GM12878 (cell line): Measurements from ENCODE around the gene NAT8L. TPM values are rescaled to one million over a fixed set of nuclear protein-coding genes. Genes with fewer than 3 reads are reported as not detected.

Experiments used
- ATAC-seq: fragments of 200-7000 bp; cut with Tn5 transposase; 3 replicates; pipeline ENCODE4 v1.9.1; 2020; ENCODE audit warnings: mild to moderate bottlenecking, moderate library complexity
- BruUV-seq: library from RNA; stranded (reverse); fragments of 400-500 nt; replicated peaks from 2 replicates; lab custom pipeline; 2021; lab: Mats Ljungman, UMichigan
- CTCF ChIA-PET: fragments of 300-600 bp; sonication (Branson Sonifier 250); formaldehyde crosslinking; extraction: SDS; loops from one replicate; lab custom pipeline; 2021; ENCODE audit warnings: inconsistent platforms; lab: Yijun Ruan, JAX
- POLR2A ChIA-PET: fragments of 350-600 bp; formaldehyde crosslinking; extraction: SDS; loops from one replicate; lab custom pipeline; 2021; ENCODE audit warnings: inconsistent platforms; lab: Charles Lee
- RAD21 ChIA-PET: fragments of 300-600 bp; sonication (Branson Sonifier 250); formaldehyde crosslinking; loops from one replicate; lab custom pipeline; 2023; ENCODE audit warnings: antibody characterized with exemption; ENCODE audit not compliant: unreplicated experiment; lab: Charles Lee
- SMC1A ChIA-PET: fragments of 300-600 bp; sonication (Branson Sonifier 250); formaldehyde crosslinking; loops from one replicate; lab custom pipeline; 2023; ENCODE audit not compliant: unreplicated experiment, uncharacterized antibody; lab: Charles Lee
- DNase-seq: peaks from one replicate; pipeline ENCODE4 v3.0.0-alpha.2; 2011; ENCODE audit warnings: low read depth, low spot score
- FAIRE-seq: peaks from 3 replicates; lab custom pipeline; 2011; peaks lifted over from hg19 to GRCh38; lab: Jason Lieb, UNC
- H2AFZ ChIP-seq: 2 replicates; pipeline ENCODE4 v1.6.0; 2011; ENCODE audit warnings: low read depth, low read length, control low read depth; ENCODE audit not compliant: control insufficient read depth
- H3K27ac ChIP-seq: 2 replicates; pipeline ENCODE4 v1.5.1; 2011; ENCODE audit warnings: control low read depth; ENCODE audit not compliant: control insufficient read depth, insufficient read depth
- H3K27me3 ChIP-seq, 2 experiments: replicated peaks in 1 of 2; 2 replicates each; pipeline versions ENCODE4 v1.6.0 to v1.6.1; 2011; ENCODE audit warnings: low read length in 1 of 2; ENCODE audit not compliant: control insufficient read depth in 2 of 2, insufficient read depth in 2 of 2
- H3K36me3 ChIP-seq, 2 experiments: 2 replicates each; pipeline ENCODE4 v1.5.1; 2011; ENCODE audit warnings: low read length in 1 of 2; ENCODE audit not compliant: control insufficient read depth in 2 of 2, insufficient read depth in 2 of 2
- H3K4me1 ChIP-seq: 2 replicates; pipeline ENCODE4 v1.6.1; 2011; ENCODE audit warnings: mild to moderate bottlenecking, low read length, moderate library complexity, mixed read lengths; ENCODE audit not compliant: control insufficient read depth, insufficient read depth
- H3K4me2 ChIP-seq: 2 replicates; pipeline ENCODE4 v1.6.0; 2011; ENCODE audit warnings: control low read depth; ENCODE audit not compliant: control insufficient read depth, insufficient read depth
- H3K4me3 ChIP-seq: fragments of 200-600 bp; sonication (generic); 2 replicates; pipeline ENCODE4 v1.5.1; 2016
- H3K79me2 ChIP-seq: 2 replicates; pipeline ENCODE4 v1.6.0; 2011; ENCODE audit warnings: low read length; ENCODE audit not compliant: control insufficient read depth, insufficient read depth
- H3K9ac ChIP-seq: 2 replicates; pipeline ENCODE4 v1.8.0; 2011; ENCODE audit warnings: low read length, control low read depth, mixed read lengths; ENCODE audit not compliant: control insufficient read depth, insufficient read depth
- H3K9me3 ChIP-seq: replicated peaks from 3 replicates; pipeline ENCODE4 v1.5.1; 2011; ENCODE audit warnings: mild to moderate bottlenecking, low read length; ENCODE audit not compliant: control insufficient read depth, insufficient read depth
- H4K20me1 ChIP-seq: 2 replicates; pipeline ENCODE4 v1.6.0; 2011; ENCODE audit not compliant: control insufficient read depth, insufficient read depth
- BACH1 ChIP-seq: fragments of 450-650 bp; IDR thresholded peaks from 2 replicates; pipeline ENCODE4 v1.6.1; 2017; ENCODE audit warnings: mild to moderate bottlenecking, borderline replicate concordance
- BCL11A ChIP-seq: IDR thresholded peaks from 2 replicates; pipeline ENCODE4 v1.6.1; 2011; ENCODE audit warnings: low read depth, low read length
- BMI1 ChIP-seq: fragments of 450-650 bp; IDR thresholded peaks from 2 replicates; pipeline ENCODE4 v1.6.1; 2016; ENCODE audit warnings: mild to moderate bottlenecking, moderate library complexity, borderline replicate concordance
- CBX5 ChIP-seq: sonication (generic); IDR thresholded peaks from 2 replicates; pipeline ENCODE4 v1.6.1; 2016; ENCODE audit warnings: low read depth, moderate library complexity, mild to moderate bottlenecking, inconsistent platforms
- CEBPZ ChIP-seq: fragments of 150-350 bp; IDR thresholded peaks from 2 replicates; pipeline ENCODE4 v1.6.1; 2016; ENCODE audit warnings: low read depth, low read length
- EGR1 ChIP-seq, 2 experiments: IDR thresholded peaks; 1 replicate in 1 of 2; 2 replicates in 1 of 2; pipeline ENCODE4 v1.6.1; 2011 to 2012; ENCODE audit warnings: low read depth in 2 of 2, low read length in 2 of 2, borderline replicate concordance in 1 of 2, mild to moderate bottlenecking in 1 of 2, moderate library complexity in 1 of 2
- HDGF ChIP-seq: fragments of 450-650 bp; IDR thresholded peaks from 2 replicates; pipeline ENCODE4 v1.6.1; 2016; ENCODE audit warnings: antibody characterized with exemption
- HSF1 ChIP-seq: fragments of 150-350 bp; IDR thresholded peaks from 2 replicates; pipeline ENCODE4 v1.6.1; 2014; ENCODE audit warnings: mild to moderate bottlenecking, low read depth, low read length
- IKZF2 ChIP-seq, 2 experiments: fragments of 450-650 bp; IDR thresholded peaks; 2 replicates each; pipeline ENCODE4 v1.6.1; 2017; ENCODE audit warnings: mild to moderate bottlenecking in 2 of 2, moderate library complexity in 2 of 2
- MXI1 ChIP-seq: fragments of 150-350 bp; IDR thresholded peaks from 2 replicates; pipeline ENCODE4 v1.6.1; 2011; ENCODE audit warnings: low read depth, mild to moderate bottlenecking, inconsistent platforms, low read length, improper control_type of control experiment
- NBN ChIP-seq: fragments of 450-650 bp; IDR thresholded peaks from 2 replicates; pipeline ENCODE4 v1.6.1; 2016
- NRF1 ChIP-seq: conservative IDR thresholded peaks from 2 replicates; pipeline ENCODE4 v1.6.1; 2011; ENCODE audit warnings: mild to moderate bottlenecking, low read depth, low read length, improper control_type of control experiment
- PML ChIP-seq: IDR thresholded peaks from 2 replicates; pipeline ENCODE4 v1.6.1; 2012; ENCODE audit warnings: low read length, inconsistent platforms
- SMAD5 ChIP-seq: IDR thresholded peaks from 2 replicates; pipeline ENCODE4 v1.6.1; 2016; ENCODE audit warnings: antibody characterized with exemption, low read depth
- USF1 ChIP-seq: IDR thresholded peaks from 2 replicates; pipeline ENCODE4 v1.6.1; 2011; ENCODE audit warnings: borderline replicate concordance, low read depth, mild to moderate bottlenecking, moderate library complexity, mixed read lengths, low read length; ENCODE audit not compliant: insufficient read depth; ENCODE audit errors: extremely low read length
- WRNIP1 ChIP-seq: IDR thresholded peaks from 2 replicates; pipeline ENCODE4 v1.6.1; 2011; ENCODE audit warnings: low read depth, low read length, improper control_type of control experiment, borderline replicate concordance
- ZZZ3 ChIP-seq: IDR thresholded peaks from 2 replicates; pipeline ENCODE4 v1.6.1; 2011; ENCODE audit warnings: low read depth; ENCODE audit not compliant: control insufficient read depth, insufficient read length
- WGBS: methylation state at CpG from one replicate; pipeline ENCODE4 v1.1.6; 2016; ENCODE audit warnings: low lambda C conversion rate; ENCODE audit not compliant: insufficient replicate concordance, insufficient coverage; ENCODE audit errors: missing lambda C conversion rate; 5-methylcytosine and 5-hydroxymethylcytosine counted together
- in situ Hi-C: fragments of 300-500 bp; cut with MboI; formaldehyde crosslinking; loops from 9 replicates; pipeline ENCODE4 v1.14.3; 2018; ENCODE audit warnings: mixed read lengths
- intact Hi-C: fragments of 100-400 bp; cut with micrococcal nuclease; formaldehyde crosslinking; loops from one replicate; pipeline ENCODE4 v1.14.2; 2022; ENCODE audit not compliant: unreplicated experiment
- polyA plus RNA-seq, 11 experiments: library from polyadenylated mRNA; depleted of rRNA in 4 of 11; unstranded in 6 of 11; stranded (reverse) in 5 of 11; fragments of >200 nt; fragmentation: Nextera tagmentation in 4 of 11; fragmentation: Illumina TruSeq in 1 of 11; extraction: Ambion mirVana in 4 of 11; extraction: Trizol in 1 of 11; gene quantifications; 1 replicate in 1 of 11; 2 replicates in 10 of 11; pipeline versions ENCODE4 v1.2.1 to v1.2.3, GENCODE V29; 2011 to 2016; ENCODE audit warnings: inconsistent platforms in 2 of 11, missing spikeins in 2 of 11, low read depth in 1 of 11
- total RNA-seq, 4 experiments: library from RNA; depleted of rRNA in 3 of 4; stranded (reverse); fragments of >200 nt in 3 of 4; fragmentation: Illumina TruSeq in 1 of 4; extraction: Trizol in 1 of 4; gene quantifications; 2 replicates each; pipeline versions ENCODE4 v1.2.1 to v1.2.3, GENCODE V29; 2013 to 2021
- TF ChIP-seq, protein P1 (sequence below): fragments of 450-650 bp; IDR thresholded peaks from 2 replicates; pipeline ENCODE4 v1.6.1; 2017; ENCODE audit warnings: low read depth, mild to moderate bottlenecking, moderate library complexity

The NAT8L gene
- total and polyA plus RNA-seq, 10 of the 15 experiments (the other 5 are each of a cell fraction or from before 2014, with no cell fraction given): 0.01 to 0.31 (median 0.11) TPM; not detected in 5

DNA sequence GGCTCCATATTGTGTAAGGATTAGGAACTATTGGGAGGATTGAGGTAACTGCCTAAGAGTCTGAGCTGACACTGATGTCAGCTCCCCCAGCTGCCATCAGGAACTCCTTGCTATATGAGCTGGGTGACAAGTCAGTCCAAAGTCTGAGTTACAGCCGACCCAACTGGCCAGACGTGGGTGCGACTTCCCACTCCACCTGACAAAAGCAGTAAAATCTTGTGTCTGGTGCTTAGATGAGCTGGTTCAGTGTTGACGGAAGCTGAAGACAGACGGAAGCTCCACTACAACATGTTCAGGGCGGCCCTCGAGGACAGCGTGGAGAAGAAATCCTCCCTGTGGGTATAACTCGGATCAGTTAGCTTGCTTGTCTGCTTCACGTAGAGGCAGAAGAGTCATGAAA is 22.8 kb upstream of the NAT8L start:
- H3K36me3 ChIP-seq: no peaks in the 10 kb centered on the region
- CTCF ChIA-PET: no interaction called here
- H3K4me3 ChIP-seq: no peak overlapping the region
- BruUV-seq: no TSS peak
- H4K20me1 ChIP-seq: no peaks in the 10 kb centered on the region
- peaks cover under 1 to 1% of the 10 kb centered on the region in 2 experiments; a peak in 2 of 4 replicates for H3K27me3 ChIP-seq
- H2AFZ ChIP-seq: no peak overlapping the region
- no peaks in the 10 kb centered on the region for H3K79me2 ChIP-seq
- ATAC-seq (no peak), FAIRE-seq (no peak), DNase-seq (no peak)
- H3K4me1 ChIP-seq: peaks cover 3% of the 10 kb centered on the region; the same call in 1 of the 2 replicates
- no peak for TF ChIP-seq CBX5
- TF ChIP-seq IKZF2 (IDR thresholded peaks at IDR 0.05): no peak
- TF ChIP-seq PML: no peak
- no peak for TF ChIP-seq EGR1 (IDR thresholded peaks at IDR 0.05; ENCODE audit: borderline replicate concordance in 1 of 2, low read depth in 2 of 2, low read length in 2 of 2)
- TF ChIP-seq HSF1: no peak
- no peak for TF ChIP-seq BCL11A
- TF ChIP-seq WRNIP1: no peak
- no peak for TF ChIP-seq ZZZ3
- no peak for TF ChIP-seq CEBPZ
- TF ChIP-seq BACH1: no peak
- TF ChIP-seq SMAD5: no peak
- TF ChIP-seq NBN: no peak
- TF ChIP-seq, protein P1, sequence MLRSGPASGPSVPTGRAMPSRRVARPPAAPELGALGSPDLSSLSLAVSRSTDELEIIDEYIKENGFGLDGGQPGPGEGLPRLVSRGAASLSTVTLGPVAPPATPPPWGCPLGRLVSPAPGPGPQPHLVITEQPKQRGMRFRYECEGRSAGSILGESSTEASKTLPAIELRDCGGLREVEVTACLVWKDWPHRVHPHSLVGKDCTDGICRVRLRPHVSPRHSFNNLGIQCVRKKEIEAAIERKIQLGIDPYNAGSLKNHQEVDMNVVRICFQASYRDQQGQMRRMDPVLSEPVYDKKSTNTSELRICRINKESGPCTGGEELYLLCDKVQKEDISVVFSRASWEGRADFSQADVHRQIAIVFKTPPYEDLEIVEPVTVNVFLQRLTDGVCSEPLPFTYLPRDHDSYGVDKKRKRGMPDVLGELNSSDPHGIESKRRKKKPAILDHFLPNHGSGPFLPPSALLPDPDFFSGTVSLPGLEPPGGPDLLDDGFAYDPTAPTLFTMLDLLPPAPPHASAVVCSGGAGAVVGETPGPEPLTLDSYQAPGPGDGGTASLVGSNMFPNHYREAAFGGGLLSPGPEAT: no peak
- TF ChIP-seq MXI1: no peak
- no peak for TF ChIP-seq BMI1
- no peak for TF ChIP-seq USF1
- TF ChIP-seq NRF1: no peak
- no peak for TF ChIP-seq HDGF
- no peak overlapping the region for H3K9ac ChIP-seq
- RAD21 ChIA-PET: interaction anchor here (0.6 kb wide), 1 partner anchor 385 kb away, joined by 3 read pairs; no protein-coding TSS in a partner anchor
- no peak overlapping the region for H3K4me2 ChIP-seq
- in situ Hi-C loops: no loop called here
- H3K27ac ChIP-seq: no peak overlapping the region
- no peaks in the 10 kb centered on the region for H3K9me3 ChIP-seq
- WGBS: 75% methylated on average over 10 of the region's 10 CpGs
- SMC1A ChIA-PET: no interaction called here
- POLR2A ChIA-PET: no interaction called here
- intact Hi-C loops: no loop called here
